HG02970 (cell line): ENCODE measurements around the gene ADGRB3.
"Not testable (repeated sequence)": the region's sequence is repeated elsewhere in the genome, so short reads cannot be mapped to it uniquely, and the experiment has no call there.

Experiments used
- ATAC-seq: cut with Tn5 transposase; IDR thresholded peaks from one replicate; pipeline ENCODE4 v1.9.1; 2021; ENCODE audit warnings: mild to moderate bottlenecking, moderate library complexity, moderate number of reproducible peaks; ENCODE audit not compliant: unreplicated experiment, low FRiP score

Gene ADGRB3

DNA sequence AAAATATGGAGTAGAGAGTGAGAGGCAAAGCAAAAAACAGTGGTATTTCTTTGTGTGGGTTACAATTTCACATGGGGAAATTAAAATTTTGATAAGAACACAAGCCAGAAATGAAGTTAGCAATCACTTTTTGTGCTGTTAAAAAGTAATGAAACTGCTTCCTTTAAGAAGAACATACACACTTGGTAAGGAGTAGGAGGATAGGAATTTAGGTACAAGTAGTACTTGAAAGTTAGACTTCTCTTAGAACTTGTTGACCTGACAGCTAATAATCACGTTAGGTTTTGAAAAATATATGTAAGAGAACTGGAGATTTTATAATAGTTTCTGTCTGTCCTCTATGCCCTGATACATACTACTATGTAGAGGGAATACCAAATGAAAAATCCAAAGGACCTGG lies 260.8 kb downstream of the ADGRB3 start:
- no peak for ATAC-seq

DNA sequence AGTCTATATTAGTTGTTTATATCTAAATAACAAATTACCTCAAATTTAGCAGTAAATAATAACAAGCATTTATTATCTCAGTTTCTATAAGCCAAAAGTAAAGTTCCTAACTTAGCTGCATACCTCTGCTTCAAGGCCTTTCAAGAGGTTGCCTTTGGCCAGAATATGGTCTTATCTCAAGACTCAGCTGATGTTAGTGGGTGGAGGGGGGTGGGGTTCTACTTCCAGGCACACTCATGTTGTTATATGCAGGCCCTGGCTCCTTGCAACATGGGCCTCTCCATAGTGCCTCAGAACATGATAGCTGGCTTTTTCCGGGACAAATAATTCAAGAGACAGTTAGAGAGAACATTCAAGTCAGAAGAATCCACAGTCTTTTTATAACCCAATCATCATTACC lies 266.0 kb downstream of the ADGRB3 start:
- no peak for ATAC-seq

DNA sequence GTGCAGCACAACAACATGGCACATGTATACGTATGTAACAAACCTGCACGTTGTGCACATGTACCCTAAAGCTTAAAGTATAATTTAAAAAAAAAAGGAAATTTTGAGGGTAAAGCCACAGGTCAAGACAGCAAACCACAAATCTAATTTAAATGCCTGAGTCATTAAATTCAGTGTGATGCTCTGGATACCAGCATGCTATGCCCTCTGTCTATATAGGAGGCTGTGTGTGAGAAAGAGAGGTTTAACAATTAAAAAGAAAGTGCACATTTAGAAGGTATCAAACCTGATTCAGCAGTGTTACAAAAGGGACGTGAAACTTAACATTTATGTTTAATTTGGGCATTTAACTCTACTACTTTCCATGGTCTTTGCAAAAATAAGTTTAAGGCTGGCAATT lies 276.3 kb downstream of the ADGRB3 start:
- ATAC-seq = no peak

DNA sequence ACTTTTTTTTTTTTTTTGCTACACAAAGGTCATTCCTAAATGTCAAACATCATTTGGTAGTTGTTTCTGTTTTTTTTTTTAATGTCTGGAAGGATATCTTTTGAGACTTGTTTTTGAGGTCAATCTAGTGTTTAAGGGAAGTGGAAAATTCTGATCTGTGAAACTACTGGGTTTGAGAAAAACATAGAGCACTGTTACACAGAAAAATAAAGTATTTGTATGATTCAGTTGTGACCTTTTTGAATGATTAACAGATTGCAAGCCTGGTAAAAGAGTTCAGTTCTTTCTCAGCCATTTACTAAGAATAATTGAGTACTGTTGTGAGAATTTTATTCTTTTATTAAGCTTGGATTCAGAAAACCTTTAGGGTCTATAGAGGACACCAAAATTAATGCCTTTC lies 276.7 kb downstream of the ADGRB3 start:
- ATAC-seq = no peak

DNA sequence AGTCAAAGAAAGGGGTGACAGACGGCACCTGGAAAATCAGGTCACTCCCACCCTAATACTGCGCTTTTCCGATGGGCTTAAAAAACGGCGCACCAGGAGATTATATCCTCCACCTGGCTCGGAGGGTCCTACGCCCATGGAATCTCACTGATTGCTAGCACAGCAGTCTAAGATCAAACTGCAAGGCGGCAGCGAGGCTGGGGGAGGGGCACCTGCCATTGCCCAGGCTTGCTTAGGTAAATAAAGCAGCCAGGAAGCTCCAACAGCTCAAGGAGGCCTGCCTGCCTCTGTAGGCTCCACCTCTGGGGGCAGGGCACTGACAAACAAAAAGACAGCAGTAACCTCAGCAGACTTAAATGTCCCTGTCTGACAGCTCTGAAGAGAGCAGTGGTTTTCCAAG lies 277.7 kb downstream of the ADGRB3 start:
- not testable (repeated sequence) for ATAC-seq

DNA sequence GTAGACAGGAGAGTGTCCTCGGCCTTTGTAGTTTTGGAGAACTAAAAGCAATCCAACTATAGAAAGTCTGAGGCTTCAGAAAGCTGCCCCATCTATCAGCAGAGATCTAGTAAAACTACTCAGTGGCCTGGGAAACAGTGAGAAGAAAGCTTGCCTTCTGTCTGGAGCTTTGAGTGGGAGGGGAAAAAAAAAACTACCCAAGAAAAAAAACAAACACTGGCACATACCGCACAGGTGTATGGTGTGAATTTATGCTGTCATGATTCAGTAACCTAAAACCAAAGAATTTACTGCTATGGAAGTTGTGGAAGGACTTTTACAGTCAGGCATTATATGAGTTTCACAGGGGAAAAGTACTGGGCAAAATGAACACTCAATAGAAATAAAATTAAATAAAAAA lies 280.5 kb downstream of the ADGRB3 start:
- ATAC-seq = no peak

DNA sequence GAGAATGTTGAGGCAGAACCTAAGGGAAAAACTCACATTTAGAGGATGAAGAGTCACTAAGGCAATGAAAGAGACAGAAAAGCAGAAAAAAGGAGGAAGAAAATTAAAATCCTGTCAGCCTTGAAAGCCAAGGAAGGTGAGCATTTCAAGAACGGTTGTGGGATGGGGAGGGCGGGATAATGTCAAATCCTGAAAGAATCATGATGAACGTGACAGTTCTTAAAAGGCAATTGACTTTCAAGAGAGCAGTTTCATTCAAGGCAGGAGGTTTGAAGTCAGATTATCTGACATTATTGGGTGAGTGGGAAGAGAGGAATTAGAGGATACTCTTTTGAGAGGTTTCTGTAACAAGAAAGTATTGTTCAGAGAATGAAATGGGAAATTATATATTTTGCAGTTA lies 284.5 kb downstream of the ADGRB3 start:
- ATAC-seq = no peak

DNA sequence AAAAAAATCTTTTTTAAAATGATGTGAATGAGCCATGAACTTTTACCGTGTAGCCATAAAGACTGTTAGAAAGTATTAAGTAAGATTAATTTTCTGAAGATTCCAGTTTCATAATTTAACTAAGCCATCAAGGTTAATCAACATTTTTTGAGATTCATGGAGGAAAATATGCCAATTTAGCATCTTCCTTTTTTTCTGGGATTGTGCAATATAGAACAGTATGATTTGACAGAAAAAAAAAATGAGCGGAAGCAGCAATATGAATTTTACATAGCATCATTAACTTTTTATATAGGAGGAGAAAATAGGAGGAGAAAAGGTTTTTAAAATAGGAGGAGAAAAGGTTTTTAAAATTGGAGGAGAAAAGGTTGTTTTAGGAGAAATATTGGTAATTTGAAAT lies 306.3 kb downstream of the ADGRB3 start:
- no peak for ATAC-seq

DNA sequence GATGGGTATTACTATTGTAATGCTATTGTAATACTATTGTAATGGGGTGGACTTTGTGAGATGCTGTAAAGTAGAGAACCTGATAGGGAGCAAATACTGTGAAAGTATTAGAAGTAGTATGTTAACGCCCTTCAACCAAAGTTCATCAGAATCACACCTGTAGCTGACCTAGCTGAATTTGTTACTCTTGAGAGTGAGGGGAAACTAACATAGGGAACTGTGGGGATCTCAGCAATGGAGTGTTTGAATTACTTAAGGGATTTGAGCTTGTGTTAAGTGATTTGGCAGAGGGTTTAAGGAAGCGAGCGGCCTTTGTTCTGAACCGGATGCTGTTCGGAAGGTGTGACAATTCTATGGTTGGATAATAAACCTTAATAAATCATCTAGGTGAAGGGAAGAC lies 312.6 kb downstream of the ADGRB3 start:
- ATAC-seq = no peak

DNA sequence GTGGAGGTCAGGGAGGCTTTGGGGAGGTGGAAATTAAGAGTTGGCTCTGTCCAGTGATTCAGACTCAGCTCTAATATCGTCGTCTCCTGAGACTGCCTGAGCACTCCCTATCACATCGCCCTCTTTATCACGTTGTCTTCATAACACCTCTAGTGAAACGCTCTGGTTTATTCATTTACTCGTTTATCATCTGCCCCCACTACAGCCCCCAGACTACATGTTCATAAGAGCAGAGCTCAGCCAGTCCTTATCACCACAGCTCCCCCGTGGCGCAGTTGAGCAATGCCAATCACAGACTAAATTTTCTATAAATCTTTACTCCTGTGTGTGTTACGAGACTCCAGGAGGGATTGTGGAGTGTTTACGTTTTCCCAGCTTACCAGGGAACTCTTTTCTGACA lies 316.2 kb downstream of the ADGRB3 start:
- no peak for ATAC-seq

DNA sequence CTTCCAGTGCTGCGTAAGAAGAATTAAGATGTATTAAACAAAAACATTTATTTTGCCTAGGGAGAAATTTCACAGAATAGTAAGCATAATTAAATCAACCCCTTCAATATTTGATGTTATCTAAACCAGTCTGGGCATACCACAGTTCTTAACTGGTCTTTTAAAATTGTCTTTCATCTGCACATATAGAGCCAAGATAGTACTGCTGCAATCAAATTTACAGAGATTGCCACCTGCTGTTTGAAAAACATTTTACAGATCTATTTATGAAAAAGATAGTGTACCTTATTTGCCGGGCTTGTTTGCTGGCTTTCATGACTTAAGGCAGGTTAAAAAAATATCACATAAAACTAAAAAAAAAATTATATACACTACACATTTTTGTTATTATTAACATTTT lies 323.2 kb downstream of the ADGRB3 start:
- ATAC-seq = no peak

DNA sequence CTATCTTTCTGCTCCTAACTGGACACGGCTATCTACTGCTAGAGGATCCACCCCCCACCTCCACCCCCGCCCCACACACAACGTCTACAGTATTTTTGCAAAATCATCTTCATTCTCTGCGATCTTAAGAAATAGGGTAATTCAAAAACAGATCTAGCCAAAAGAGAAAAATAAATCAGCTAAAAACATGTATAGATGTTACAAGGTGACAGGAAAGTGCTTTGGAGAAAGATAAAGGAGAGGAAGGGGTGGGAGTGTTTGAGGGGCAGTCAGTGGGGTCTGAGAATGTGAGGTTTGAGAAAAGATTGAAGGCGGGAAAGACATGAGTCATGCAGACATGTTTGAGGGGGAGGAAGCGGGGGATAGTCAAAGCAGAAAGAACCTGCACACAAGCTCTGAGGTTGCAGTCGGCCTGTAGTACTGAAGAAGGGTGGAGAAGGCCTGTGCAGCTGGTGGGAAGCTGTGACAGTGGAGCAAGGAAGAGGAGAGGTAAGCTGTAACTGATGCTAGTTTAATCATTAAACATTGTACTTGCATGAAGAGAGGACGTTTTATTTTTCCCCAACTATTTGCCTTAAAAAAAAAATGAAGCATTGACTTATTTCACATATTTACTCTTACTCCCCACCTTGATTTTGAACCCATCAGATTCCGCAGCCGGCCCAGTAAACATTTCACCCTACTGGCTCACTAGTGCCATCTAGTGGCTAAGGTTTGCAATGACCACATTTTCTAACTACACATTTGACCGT lies 332.6 kb downstream of the ADGRB3 start:
- peak; percentile 91 for ATAC-seq

DNA sequence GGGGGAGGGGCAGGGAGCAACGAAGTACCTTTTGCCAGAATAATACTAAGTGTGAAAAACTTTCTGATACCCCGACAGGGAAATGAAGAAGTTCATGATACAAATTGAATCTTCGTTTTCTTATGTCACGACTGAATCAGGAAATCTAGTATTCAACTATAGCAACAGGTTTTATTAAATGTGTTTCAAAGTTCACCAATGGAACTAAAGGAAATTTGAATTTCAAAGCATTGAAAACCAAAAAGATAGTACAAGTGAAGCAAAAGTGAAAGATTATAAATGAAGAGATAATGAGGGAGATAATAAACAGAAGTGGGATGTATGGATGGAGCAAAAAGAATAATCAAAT lies 333.2 kb downstream of the ADGRB3 start:
- no peak for ATAC-seq

DNA sequence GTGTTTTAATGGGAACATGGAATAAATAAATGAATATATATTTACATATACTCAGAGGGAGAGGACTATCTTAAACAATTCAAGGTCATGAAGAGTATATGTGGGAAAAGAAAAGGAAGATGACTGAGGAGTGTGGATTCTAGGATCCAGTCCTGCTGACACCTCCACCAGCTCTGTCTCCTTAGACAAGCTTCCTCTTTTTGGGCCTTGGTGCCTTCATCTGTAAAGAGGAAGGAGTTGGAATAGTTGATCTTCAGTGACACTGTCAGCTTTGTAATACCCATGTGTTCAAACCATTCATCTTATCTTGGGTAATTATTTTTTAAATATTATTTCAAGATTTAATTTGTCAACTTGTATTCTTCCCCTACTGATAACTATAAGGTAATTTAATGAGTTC lies 338.0 kb downstream of the ADGRB3 start:
- ATAC-seq = no peak

DNA sequence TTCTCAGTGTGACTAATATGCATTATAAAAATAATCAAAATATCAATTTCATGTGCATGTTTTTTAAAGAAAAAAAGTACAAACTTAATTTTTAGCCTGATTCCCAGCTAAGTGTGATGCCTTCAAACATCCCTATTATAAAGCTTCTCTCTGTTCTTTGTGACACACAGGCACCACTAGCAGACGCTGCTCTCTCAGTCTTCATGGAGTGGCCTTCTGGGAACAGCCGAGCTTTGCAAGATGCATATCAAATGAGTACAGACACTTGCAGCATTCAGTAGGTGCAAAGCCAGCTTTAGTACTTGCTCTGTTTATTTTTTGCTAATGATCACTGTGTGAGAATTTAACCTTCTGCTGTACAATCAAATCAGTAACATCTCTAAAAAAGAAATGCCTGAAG lies 340.0 kb downstream of the ADGRB3 start:
- no peak for ATAC-seq

DNA sequence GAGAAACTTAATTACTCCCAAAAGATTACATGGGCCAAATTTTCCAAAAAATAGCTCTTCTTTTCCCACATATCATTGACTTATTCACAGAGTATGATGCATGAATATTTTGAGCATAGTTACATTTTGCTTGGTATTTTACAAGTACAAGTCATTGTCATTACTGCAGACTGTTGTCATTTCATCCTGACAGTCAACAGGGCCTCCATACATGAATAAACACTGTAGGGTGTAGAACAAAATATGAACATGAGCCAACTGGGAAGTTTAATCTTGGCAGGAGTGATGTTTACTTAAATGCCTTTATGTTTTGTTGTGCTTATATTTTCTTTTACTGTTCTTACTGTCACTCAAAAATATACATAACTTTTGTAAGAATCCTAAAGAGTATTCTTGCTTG lies 340.7 kb downstream of the ADGRB3 start:
- no peak for ATAC-seq

DNA sequence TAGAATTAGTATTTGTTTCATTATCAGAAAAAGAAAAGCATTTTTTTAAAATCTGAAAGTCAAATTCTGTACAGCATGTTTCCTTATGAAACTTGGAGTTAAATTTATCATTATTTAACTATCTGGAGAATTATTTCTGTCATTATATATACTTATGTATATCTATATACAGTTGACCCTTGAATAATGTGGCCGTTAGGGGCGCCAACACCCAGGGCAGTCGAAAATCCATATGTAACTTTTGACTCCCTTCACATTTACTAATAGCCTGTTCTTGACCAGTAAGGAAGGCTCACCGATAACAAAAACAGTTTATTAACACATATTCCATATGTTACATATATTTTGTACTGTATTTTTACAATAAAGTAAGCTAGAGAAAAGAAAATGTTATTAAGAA lies 341.2 kb downstream of the ADGRB3 start:
- no peak for ATAC-seq

DNA sequence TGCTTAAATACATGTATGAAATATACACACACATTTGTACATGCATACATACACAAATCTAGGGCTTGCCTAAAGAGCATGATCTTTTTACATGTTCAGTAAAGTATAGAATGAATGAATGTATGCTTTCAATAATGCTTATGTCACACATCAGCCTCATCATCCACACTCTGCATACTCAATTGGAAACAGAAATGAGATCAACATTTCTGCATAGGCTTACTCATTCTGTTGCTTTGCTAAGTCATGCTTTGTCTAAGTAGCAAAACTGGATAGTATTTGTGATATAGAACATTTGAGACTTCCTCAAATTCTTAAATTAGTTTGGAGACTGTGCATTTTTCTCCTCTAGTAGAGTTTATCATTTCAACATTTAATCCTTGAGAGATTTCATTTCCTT lies 343.3 kb downstream of the ADGRB3 start:
- ATAC-seq = no peak

DNA sequence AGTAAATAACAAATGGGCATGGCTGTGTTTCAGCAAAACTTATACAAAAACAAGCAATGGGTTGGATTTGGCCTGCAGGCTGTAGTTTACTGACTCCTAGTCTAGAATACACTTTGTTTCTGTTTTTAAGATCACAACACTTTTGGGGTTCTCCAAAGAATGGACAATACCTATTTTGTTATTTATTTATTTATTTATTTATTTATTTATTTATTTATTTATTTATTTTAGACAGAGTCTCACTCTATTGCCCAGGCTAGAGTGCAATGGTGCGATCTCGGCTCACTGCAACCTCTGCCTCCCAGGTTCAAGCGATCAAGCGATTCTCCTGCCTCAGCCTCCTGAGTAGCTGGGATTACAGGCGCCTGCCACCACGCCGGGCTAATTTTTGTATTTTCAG lies 346.6 kb downstream of the ADGRB3 start:
- not testable (repeated sequence) for ATAC-seq

DNA sequence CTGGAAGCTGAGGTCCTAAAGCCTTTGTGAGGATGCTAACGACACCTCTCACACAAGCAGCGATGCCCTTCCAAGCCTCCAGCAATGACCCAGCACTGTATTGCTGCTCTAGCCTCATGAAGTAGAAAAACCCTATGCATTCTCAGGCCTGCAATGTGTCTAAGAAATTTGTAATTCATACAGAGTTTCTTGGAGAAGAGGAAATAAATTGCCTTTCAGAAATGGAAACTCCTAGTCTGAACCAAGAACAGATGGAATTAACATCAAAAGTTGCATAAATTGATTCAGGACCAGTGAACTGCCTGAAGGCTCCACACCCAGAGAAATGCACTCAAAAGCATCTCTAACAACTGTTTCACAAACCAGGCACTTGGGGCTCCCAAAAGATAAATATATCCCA lies 353.6 kb downstream of the ADGRB3 start:
- ATAC-seq = no peak

DNA sequence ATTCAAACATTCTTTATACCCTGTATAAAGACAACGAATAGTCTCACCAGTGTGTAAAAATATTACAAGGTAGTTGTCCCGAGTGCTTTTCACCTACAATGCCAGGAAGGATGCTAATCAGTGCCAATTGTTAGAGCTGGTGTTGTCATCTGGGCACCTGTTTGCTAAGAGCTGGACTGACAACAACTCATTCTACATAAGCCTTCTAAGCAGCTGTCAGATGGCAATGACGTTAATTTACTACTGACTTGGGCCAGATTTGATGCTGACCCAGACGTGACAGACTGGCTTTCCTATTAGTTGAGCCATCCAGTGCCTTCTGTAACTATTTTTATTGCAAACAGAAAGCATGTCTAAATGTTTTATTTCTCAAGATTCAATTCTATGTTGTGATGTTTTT lies 355.2 kb downstream of the ADGRB3 start:
- no peak for ATAC-seq

DNA sequence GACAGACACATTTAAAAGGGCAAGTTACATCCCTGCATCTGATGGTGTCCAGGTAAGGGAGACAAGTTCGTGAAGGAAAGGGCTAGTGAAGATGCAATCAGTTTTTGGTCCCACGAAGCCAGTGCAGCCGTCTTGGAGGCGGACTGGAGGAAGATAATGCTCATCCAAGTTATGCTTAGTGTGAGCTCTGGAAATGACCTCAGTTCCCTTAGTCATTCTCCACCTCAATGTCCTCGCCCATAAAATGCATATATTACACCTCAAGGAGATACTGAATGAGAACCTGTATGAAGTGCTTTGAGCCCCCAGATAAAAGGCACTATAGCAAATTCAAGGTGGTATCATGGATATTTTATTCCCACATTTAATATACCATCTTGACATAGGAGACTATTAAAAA lies 358.8 kb downstream of the ADGRB3 start:
- ATAC-seq = no peak

DNA sequence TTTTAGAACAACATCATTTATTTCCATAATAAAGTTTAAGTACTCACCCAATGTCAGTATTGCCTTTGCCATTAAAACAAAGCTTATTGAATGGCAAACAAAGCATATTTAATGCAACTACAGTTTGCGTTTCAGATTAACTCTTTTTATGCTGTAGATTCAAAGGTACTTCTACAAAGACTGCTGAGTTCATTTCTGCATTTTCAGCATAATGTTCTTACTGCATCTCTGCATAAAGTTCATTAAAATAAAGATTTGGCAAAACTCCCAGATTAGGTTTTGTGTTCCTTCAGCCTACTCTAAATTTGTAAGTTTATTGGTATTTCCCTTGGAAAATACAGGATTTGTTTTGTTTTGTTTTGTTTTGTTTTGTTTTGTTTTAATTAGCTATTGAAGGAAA lies 359.4 kb downstream of the ADGRB3 start:
- no peak for ATAC-seq
